Peyer's patch (tissue), 4 donors: ENCODE data around the gene SETDB1. TPM values are rescaled to one million over a fixed set of nuclear protein-coding genes. Genes with fewer than 3 reads are reported as not detected.

ENCODE experiments used
- DNase-seq, 3 donors: peaks; one replicate each; pipeline ENCODE4 v3.0.0-alpha.2; 2017 to 2019
- H3K27ac ChIP-seq, 4 donors: fragments of 200-600 bp; sonication (generic); one replicate each; pipeline ENCODE4 v1.5.1; 2016 to 2019
- H3K27me3 ChIP-seq, 2 donors: fragments of 200-600 bp; sonication (generic); one replicate each; pipeline ENCODE4 v1.5.1; 2019
- H3K36me3 ChIP-seq, 3 donors: fragments of 200-600 bp; sonication (generic); one replicate each; pipeline ENCODE4 v1.5.1; 2016 to 2019
- H3K4me1 ChIP-seq, 4 donors: fragments of 200-600 bp; sonication (generic); one replicate each; pipeline ENCODE4 v1.5.1; 2016 to 2019
- H3K4me3 ChIP-seq, 4 donors: fragments of 200-600 bp; sonication (generic); 1 replicate in 3 of 4; 2 replicates in 1 of 4; pipeline ENCODE4 v1.5.1; 2016 to 2019; ENCODE audit warnings: mild to moderate bottlenecking in 1 of 4
- H3K9me3 ChIP-seq, 4 donors: fragments of 200-600 bp; sonication (generic); one replicate each; pipeline ENCODE4 v1.5.1; 2016 to 2019; ENCODE audit warnings: mild to moderate bottlenecking in 1 of 4
- CTCF ChIP-seq, 6 experiments: fragments of 450-650 bp in 4 of 6; fragments of 200-600 bp in 2 of 6; sonication (generic) in 1 of 6; IDR thresholded peaks; one replicate each; pipeline ENCODE4 v1.5.1; 2017 to 2019; ENCODE audit warnings: antibody characterized with exemption in 6 of 6, mild to moderate bottlenecking in 3 of 6, moderate library complexity in 1 of 6
- POLR2A ChIP-seq, 2 donors: fragments of 450-650 bp; IDR thresholded peaks; one replicate each; pipeline ENCODE4 v1.5.1; 2017; ENCODE audit warnings: antibody characterized with exemption in 2 of 2, mild to moderate bottlenecking in 2 of 2, moderate library complexity in 2 of 2
- total RNA-seq, 4 donors: library from RNA; depleted of rRNA; stranded (reverse); fragments of >200 nt; gene quantifications; one replicate each; pipeline ENCODE4 v1.1.0, GENCODE V29; 2016

Gene SETDB1
- total RNA-seq, 4 donors from 2014 or later, result 28.2 to 106 (median 61.5) TPM

- peaks cover 0 to 92% (median 0%) of the 10 kb centered on the region in 3 donors for H3K36me3 ChIP-seq
- no peaks in the 10 kb centered on the region for H3K9me3 ChIP-seq
- H3K27ac ChIP-seq, result no peak overlapping the region
Observed at GRCh38 chr1:150961756-150962155, 35.6 kb downstream of the SETDB1 start.

GRCh38 chr1:150963321-150964163 lies 37.4 kb downstream of the SETDB1 start:
- no peak for TF ChIP-seq POLR2A (IDR thresholded peaks at IDR 0.05)
- TF ChIP-seq CTCF (IDR thresholded peaks at IDR 0.05), result no peak
- Histone ChIP-seq H3K9me3 (no peaks in the 10 kb centered on the region), H3K27ac (no peak overlapping the region), H3K27me3 (no peaks in the 10 kb centered on the region), H3K4me3 (no peak overlapping the region), H3K4me1 (no peaks in the 10 kb centered on the region), H3K36me3 (peaks cover 0 to 96% (median 9%) of the 10 kb centered on the region in 3 donors)
- peak in 1 of 3 donors; percentile 4 for DNase-seq

More at GRCh38 chr1:150961756-150962155, 35.6 kb downstream of the SETDB1 start:
- no peak for TF ChIP-seq CTCF (IDR thresholded peaks at IDR 0.05)
- no peak for TF ChIP-seq POLR2A (IDR thresholded peaks at IDR 0.05)
- Histone ChIP-seq H3K4me3 (no peak overlapping the region), H3K4me1 (no peaks in the 10 kb centered on the region), H3K27me3 (no peaks in the 10 kb centered on the region)
- no peak for DNase-seq

- Histone ChIP-seq H3K4me3 (no peak overlapping the region), H3K27ac (no peak overlapping the region), H3K27me3 (no peaks in the 10 kb centered on the region), H3K4me1 (no peaks in the 10 kb centered on the region), H3K9me3 (no peaks in the 10 kb centered on the region), H3K36me3 (peaks cover 0 to 96% (median 9%) of the 10 kb centered on the region in 3 donors)
- TF ChIP-seq POLR2A (IDR thresholded peaks at IDR 0.05) (no peak), CTCF (IDR thresholded peaks at IDR 0.05) (no peak)
- DNase-seq, result peak in 1 of 3 donors; percentile 23
Observed at GRCh38 chr1:150964164-150964489, 38.0 kb downstream of the SETDB1 start.

GRCh38 chr1:150965605-150966004 lies 39.4 kb downstream of the SETDB1 start:
- peaks cover 0 to 10% (median 0%) of the 10 kb centered on the region in 4 donors for H3K4me1 ChIP-seq
- TF ChIP-seq POLR2A (IDR thresholded peaks at IDR 0.05) (no peak), CTCF (IDR thresholded peaks at IDR 0.05) (no peak)
- H3K9me3 ChIP-seq, result no peaks in the 10 kb centered on the region
- no peak for DNase-seq
- H3K27ac ChIP-seq, result no peak overlapping the region
- peaks cover 0 to 81% (median 9%) of the 10 kb centered on the region in 3 donors for H3K36me3 ChIP-seq
- no peak overlapping the region for H3K4me3 ChIP-seq
- H3K27me3 ChIP-seq, result no peaks in the 10 kb centered on the region

- Histone ChIP-seq H3K4me3 (no peak overlapping the region), H3K36me3 (peaks cover 0 to 77% (median 9%) of the 10 kb centered on the region in 3 donors), H3K9me3 (no peaks in the 10 kb centered on the region), H3K27ac (no peak overlapping the region), H3K27me3 (no peaks in the 10 kb centered on the region), H3K4me1 (peaks cover 0 to 14% (median 0%) of the 10 kb centered on the region in 4 donors)
- no peak for DNase-seq
- no peak for TF ChIP-seq POLR2A (IDR thresholded peaks at IDR 0.05)
- no peak for TF ChIP-seq CTCF (IDR thresholded peaks at IDR 0.05)
Observed at GRCh38 chr1:150966011-150966410, 39.8 kb downstream of the SETDB1 start.
